Mesendoderm (in vitro differentiated cells): ENCODE measurements around the gene FMO4.
"Not testable (repeated sequence)": the region's sequence is repeated elsewhere in the genome, so short reads cannot be mapped to it uniquely, and the experiment has no call there.

Source experiments
- DNase-seq: peaks from one replicate; pipeline ENCODE4 v3.0.0; 2013
- H2AK5ac ChIP-seq: 2 replicates; pipeline ENCODE4 v1.6.1; 2013; ENCODE audit warnings: low read length, inconsistent platforms
- H2BK120ac ChIP-seq: 2 replicates; pipeline ENCODE4 v1.6.1; 2013; ENCODE audit warnings: low read depth, mild to moderate bottlenecking, low read length, moderate library complexity, mixed read lengths
- H2BK15ac ChIP-seq: replicated peaks from 2 replicates; pipeline ENCODE4 v1.6.1; 2013; ENCODE audit warnings: low read depth, mild to moderate bottlenecking, moderate library complexity
- H2BK5ac ChIP-seq: 2 replicates; pipeline ENCODE4 v1.6.1; 2013; ENCODE audit warnings: low read length, inconsistent platforms
- H3K18ac ChIP-seq: 2 replicates; pipeline ENCODE4 v1.6.1; 2013; ENCODE audit warnings: mild to moderate bottlenecking, low read length, mixed read lengths
- H3K23ac ChIP-seq: one replicate; pipeline ENCODE4 v1.6.1; 2013; ENCODE audit warnings: low read length
- H3K27ac ChIP-seq: 2 replicates; pipeline ENCODE4 v1.5.1; 2013; ENCODE audit warnings: low read depth, mild to moderate bottlenecking, inconsistent platforms, low read length, moderate library complexity
- H3K27me3 ChIP-seq: 2 replicates; pipeline ENCODE4 v1.6.1; 2013; ENCODE audit warnings: low read length, control low read depth, mild to moderate bottlenecking, inconsistent platforms; ENCODE audit not compliant: insufficient read depth, poor library complexity
- H3K36me3 ChIP-seq: 2 replicates; pipeline ENCODE4 v1.6.1; 2013; ENCODE audit warnings: low read length, inconsistent platforms; ENCODE audit not compliant: control insufficient read depth, insufficient read depth
- H3K4ac ChIP-seq: one replicate; pipeline ENCODE4 v1.6.1; 2013; ENCODE audit warnings: low read depth, mild to moderate bottlenecking, low read length, moderate library complexity
- H3K4me1 ChIP-seq: 2 replicates; pipeline ENCODE4 v1.6.1; 2013; ENCODE audit warnings: low read depth, low read length, inconsistent platforms; ENCODE audit not compliant: control insufficient read depth
- H3K4me2 ChIP-seq: 2 replicates; pipeline ENCODE4 v1.6.1; 2013; ENCODE audit warnings: low read length
- H3K4me3 ChIP-seq: 2 replicates; pipeline ENCODE4 v1.5.1; 2013; ENCODE audit warnings: mild to moderate bottlenecking, low read length
- H3K56ac ChIP-seq: one replicate; pipeline ENCODE4 v1.6.1; 2013; ENCODE audit warnings: low read length
- H3K79me1 ChIP-seq: 2 replicates; pipeline ENCODE4 v1.6.1; 2013; ENCODE audit warnings: low read length, inconsistent platforms
- H3K79me2 ChIP-seq: 2 replicates; pipeline ENCODE4 v1.6.1; 2013; ENCODE audit warnings: mild to moderate bottlenecking, low read length; ENCODE audit not compliant: control insufficient read depth, insufficient read depth
- H3K9ac ChIP-seq: 2 replicates; pipeline ENCODE4 v1.6.1; 2013; ENCODE audit warnings: low read length, inconsistent platforms
- H4K5ac ChIP-seq: one replicate; pipeline ENCODE4 v1.6.1; 2013; ENCODE audit warnings: low read length
- H4K8ac ChIP-seq: one replicate; pipeline ENCODE4 v1.6.1; 2013; ENCODE audit warnings: low read depth, mild to moderate bottlenecking, control low read depth, low read length, moderate library complexity
- WGBS: extraction: QIAGEN DNeasy Blood & Tissue Kit; methylation state at CpG from one replicate; pipeline ENCODE4 v1.1.7; 2013; ENCODE audit warnings: low lambda C conversion rate, missing lambda C conversion rate; ENCODE audit not compliant: insufficient coverage; ENCODE audit errors: extremely low coverage; 5-methylcytosine and 5-hydroxymethylcytosine counted together

Gene FMO4

GRCh38 chr1:171292799-171293198 is 21.2 kb upstream of the FMO4 start:
- Histone ChIP-seq H3K23ac (no peak overlapping the region), H3K79me1 (no peaks in the 10 kb centered on the region), H4K8ac (no peak overlapping the region), H3K27me3 (no peaks in the 10 kb centered on the region), H2AK5ac (no peak overlapping the region), H3K4me1 (no peaks in the 10 kb centered on the region), H3K36me3 (no peaks in the 10 kb centered on the region), H3K4me3 (no peak overlapping the region), H3K18ac (no peak overlapping the region), H3K56ac (no peak overlapping the region), H4K5ac (no peak overlapping the region), H2BK120ac (no peak overlapping the region), H3K79me2 (no peaks in the 10 kb centered on the region), H3K9ac (no peak overlapping the region), H3K27ac (no peak overlapping the region), H3K4me2 (no peak overlapping the region), H2BK15ac (no peak overlapping the region), H2BK5ac (no peak overlapping the region), H3K4ac (no peak overlapping the region)
- no peak for DNase-seq
- no CpG with 5 or more reads among the region's 1 CpG for WGBS

- H3K4me2 ChIP-seq, H3K4me1 ChIP-seq, H2AK5ac ChIP-seq, H3K4ac ChIP-seq, H3K23ac ChIP-seq, H4K8ac ChIP-seq, H3K18ac ChIP-seq, H4K5ac ChIP-seq, H3K9ac ChIP-seq, H3K79me2 ChIP-seq, H2BK15ac ChIP-seq, H3K36me3 ChIP-seq, H3K56ac ChIP-seq, H2BK5ac ChIP-seq, DNase-seq, H3K79me1 ChIP-seq, H2BK120ac ChIP-seq, H3K4me3 ChIP-seq, H3K27me3 ChIP-seq, H3K27ac ChIP-seq: not testable (repeated sequence)
- WGBS: no CpG with 5 or more reads among the region's 7 CpGs
Observed at GRCh38 chr1:171295383-171295782, 18.6 kb upstream of the FMO4 start.

DNA sequence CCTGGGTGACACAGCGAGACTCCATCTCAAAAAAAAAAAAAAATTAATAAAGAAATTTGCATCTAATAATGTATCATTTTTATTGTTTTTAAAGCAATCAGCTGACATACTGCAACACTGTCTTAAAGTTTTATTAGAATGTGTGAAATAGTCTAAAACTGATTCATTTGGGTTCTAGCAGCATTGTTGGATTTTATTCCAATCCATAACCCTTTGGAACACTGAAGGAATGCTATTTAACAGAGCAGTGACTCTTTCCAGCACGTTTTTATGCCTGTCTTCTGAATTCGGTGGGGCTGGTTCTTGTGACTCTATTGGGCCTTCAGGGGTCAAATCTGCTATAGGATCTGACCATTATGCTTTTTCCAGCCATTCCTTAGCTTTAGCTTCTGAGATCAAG is 18.2 kb upstream of the FMO4 start:
- no peaks in the 10 kb centered on the region for H3K27me3 ChIP-seq
- H3K56ac ChIP-seq: no peak overlapping the region
- H3K4me1 ChIP-seq: no peaks in the 10 kb centered on the region
- no peak overlapping the region for H3K4ac ChIP-seq
- H3K4me3 ChIP-seq: no peak overlapping the region
- no peak overlapping the region for H2AK5ac ChIP-seq
- no peak overlapping the region for H3K23ac ChIP-seq
- DNase-seq: no peak
- H2BK15ac ChIP-seq: no peak overlapping the region
- no peaks in the 10 kb centered on the region for H3K36me3 ChIP-seq
- no peak overlapping the region for H2BK120ac ChIP-seq
- no peak overlapping the region for H3K18ac ChIP-seq
- no peaks in the 10 kb centered on the region for H3K79me2 ChIP-seq
- no CpG with 5 or more reads among the region's 3 CpGs for WGBS
- no peak overlapping the region for H4K5ac ChIP-seq
- H3K27ac ChIP-seq: no peak overlapping the region
- H4K8ac ChIP-seq: no peak overlapping the region
- H2BK5ac ChIP-seq: no peak overlapping the region
- H3K79me1 ChIP-seq: no peaks in the 10 kb centered on the region
- no peak overlapping the region for H3K9ac ChIP-seq
- no peak overlapping the region for H3K4me2 ChIP-seq

DNA sequence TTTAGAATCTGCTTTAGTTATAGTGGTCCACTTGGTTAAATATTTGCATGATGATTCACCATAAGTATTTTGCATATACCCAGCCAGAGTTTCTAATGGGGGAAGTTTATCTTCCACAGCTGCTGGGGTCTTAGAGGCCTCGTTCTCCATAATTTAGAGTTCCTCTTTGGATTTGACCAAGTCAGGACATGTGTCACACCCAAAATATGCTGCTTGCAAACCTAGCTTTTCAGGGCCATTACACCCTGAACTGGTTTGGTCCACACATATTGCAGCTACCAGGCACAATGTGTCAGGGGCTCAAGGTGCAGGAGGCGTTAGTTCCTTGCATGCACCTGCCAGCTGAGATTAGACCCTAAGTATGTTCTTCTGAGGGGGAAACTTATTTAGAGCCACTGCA is 17.1 kb upstream of the FMO4 start:
- no peak overlapping the region for H3K18ac ChIP-seq
- H3K27ac ChIP-seq: no peak overlapping the region
- H2BK5ac ChIP-seq: no peak overlapping the region
- no peaks in the 10 kb centered on the region for H3K79me1 ChIP-seq
- no peak overlapping the region for H3K56ac ChIP-seq
- no peaks in the 10 kb centered on the region for H3K36me3 ChIP-seq
- no peak overlapping the region for H4K8ac ChIP-seq
- no peak overlapping the region for H2AK5ac ChIP-seq
- no peak overlapping the region for H3K9ac ChIP-seq
- no peak overlapping the region for H2BK15ac ChIP-seq
- no CpG with 5 or more reads among the region's 2 CpGs for WGBS
- no peak overlapping the region for H2BK120ac ChIP-seq
- H3K4ac ChIP-seq: no peak overlapping the region
- no peak overlapping the region for H3K4me3 ChIP-seq
- no peaks in the 10 kb centered on the region for H3K4me1 ChIP-seq
- no peak overlapping the region for H4K5ac ChIP-seq
- H3K27me3 ChIP-seq: no peaks in the 10 kb centered on the region
- no peak overlapping the region for H3K4me2 ChIP-seq
- no peak overlapping the region for H3K23ac ChIP-seq
- H3K79me2 ChIP-seq: no peaks in the 10 kb centered on the region
- DNase-seq: no peak

GRCh38 chr1:171298696-171299095 is 15.3 kb upstream of the FMO4 start:
- H3K9ac ChIP-seq: no peak overlapping the region
- H3K4me1 ChIP-seq: no peaks in the 10 kb centered on the region
- no peak overlapping the region for H3K18ac ChIP-seq
- no peak overlapping the region for H3K4me2 ChIP-seq
- no peak overlapping the region for H3K23ac ChIP-seq
- H3K27me3 ChIP-seq: no peaks in the 10 kb centered on the region
- H3K4me3 ChIP-seq: no peak overlapping the region
- no peaks in the 10 kb centered on the region for H3K79me2 ChIP-seq
- no peak overlapping the region for H4K8ac ChIP-seq
- H2BK120ac ChIP-seq: no peak overlapping the region
- no peak overlapping the region for H3K56ac ChIP-seq
- H4K5ac ChIP-seq: no peak overlapping the region
- no peak overlapping the region for H3K27ac ChIP-seq
- WGBS: no CpG with 5 or more reads among the region's 4 CpGs
- no peaks in the 10 kb centered on the region for H3K36me3 ChIP-seq
- no peak overlapping the region for H2BK15ac ChIP-seq
- no peaks in the 10 kb centered on the region for H3K79me1 ChIP-seq
- H2BK5ac ChIP-seq: no peak overlapping the region
- no peak overlapping the region for H2AK5ac ChIP-seq
- H3K4ac ChIP-seq: no peak overlapping the region
- no peak for DNase-seq

- Histone ChIP-seq H4K5ac (no peak overlapping the region), H3K23ac (no peak overlapping the region), H3K9ac (no peak overlapping the region), H2BK15ac (no peak overlapping the region), H3K4me1 (no peaks in the 10 kb centered on the region), H4K8ac (no peak overlapping the region), H3K18ac (no peak overlapping the region), H3K4ac (no peak overlapping the region), H3K79me2 (no peaks in the 10 kb centered on the region), H3K36me3 (no peaks in the 10 kb centered on the region), H3K27me3 (no peaks in the 10 kb centered on the region), H2AK5ac (no peak overlapping the region), H3K79me1 (no peaks in the 10 kb centered on the region), H3K56ac (no peak overlapping the region), H2BK5ac (no peak overlapping the region), H3K4me2 (no peak overlapping the region), H3K27ac (no peak overlapping the region), H3K4me3 (no peak overlapping the region), H2BK120ac (no peak overlapping the region)
- no CpG with 5 or more reads among the region's 2 CpGs for WGBS
- no peak for DNase-seq
Observed at GRCh38 chr1:171299342-171299741, 14.6 kb upstream of the FMO4 start.
